ENCODE data around the gene LSMEM2. TPM values are rescaled to one million over a fixed set of nuclear protein-coding genes. Genes with fewer than 3 reads are reported as not detected.

The LSMEM2 gene
- total and polyA plus RNA-seq, 2 experiments from 2014 or later: 0.59 to 0.86 TPM

DNA sequence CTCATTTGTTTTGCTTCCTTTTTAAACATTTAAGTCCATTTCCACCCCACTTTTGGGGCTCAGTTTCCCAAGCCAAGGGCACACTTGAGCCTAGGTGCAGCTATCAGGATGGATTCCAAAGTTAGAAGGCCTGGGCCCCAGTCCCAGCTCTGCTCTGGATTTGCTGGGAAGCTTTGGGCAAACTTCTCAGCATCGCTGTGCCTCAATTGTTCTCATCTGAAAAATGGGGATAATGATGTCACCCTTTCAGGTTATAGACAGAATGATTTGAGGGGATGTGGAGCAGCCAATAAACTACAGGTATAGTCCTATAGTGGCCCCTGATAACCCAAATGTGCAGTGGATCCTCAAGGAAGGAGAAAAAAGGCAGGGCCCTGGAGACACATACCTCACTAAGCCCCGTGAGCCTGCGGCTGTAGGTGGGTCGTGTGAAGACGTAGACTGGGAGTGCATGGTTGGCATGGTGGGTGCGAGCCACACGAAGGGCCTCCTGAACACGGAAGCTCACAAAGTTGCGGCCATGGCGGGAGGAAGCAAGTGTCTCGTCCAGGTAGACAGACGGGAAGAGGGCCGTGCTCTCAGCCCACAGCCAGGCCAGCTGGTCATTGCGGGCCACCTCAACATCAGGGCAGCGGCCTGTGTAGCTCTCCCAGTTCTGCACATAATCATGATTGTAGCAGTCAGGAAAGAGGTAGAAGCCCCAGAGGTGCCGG is 40.5 kb downstream of the LSMEM2 start:
- no peak for DNase-seq (ENCODE audit: low spot score)
- no peaks in the 10 kb centered on the region for H3K27me3 ChIP-seq (ENCODE audit: insufficient read depth)
- H3K4me2 ChIP-seq: no peak overlapping the region
- peaks cover 5% of the 10 kb centered on the region; the same call in 1 of the 2 replicates for H4K20me1 ChIP-seq (replicated peaks; ENCODE audit: insufficient read depth)
- H3K4me1 ChIP-seq (ENCODE audit: insufficient read depth): peaks cover 15% of the 10 kb centered on the region
- Mint-ChIP-seq H3K9me3 (0 out of 3 replicates have a peak, but pooled peaks cover under 1% of the 10 kb centered on the region), H3K27me3 (ENCODE audit: insufficient read depth, low read depth, poor library complexity) (peaks cover 10% of the 10 kb centered on the region), H3K4me3 (peak overlapping the region; percentile 86), H3K36me3 (ENCODE audit: low read depth) (peaks cover 52% of the 10 kb centered on the region), H3K4me1 (peaks cover 37% of the 10 kb centered on the region), H3K27ac (no peak overlapping the region)
- H3K9me2 ChIP-seq (ENCODE audit: insufficient read depth): no peaks in the 10 kb centered on the region
- ATAC-seq: no peak
- H3K4me3 ChIP-seq: no peak overlapping the region
- H2AFZ ChIP-seq: no peak overlapping the region
- H3F3A ChIP-seq (replicated peaks; ENCODE audit: low read depth): peaks cover 21% of the 10 kb centered on the region; the same call in 1 of the 2 replicates
- no peak for TF ChIP-seq EZH2 (IDR thresholded peaks at IDR 0.05; ENCODE audit: low read depth, unreplicated experiment)
- peaks cover 26% of the 10 kb centered on the region for H3K79me2 ChIP-seq (replicated peaks; ENCODE audit: insufficient read depth)
- no peak overlapping the region for H3K27ac ChIP-seq (ENCODE audit: low read depth)
- peaks cover 8% of the 10 kb centered on the region for H3K36me3 ChIP-seq (ENCODE audit: insufficient read depth)

DNA sequence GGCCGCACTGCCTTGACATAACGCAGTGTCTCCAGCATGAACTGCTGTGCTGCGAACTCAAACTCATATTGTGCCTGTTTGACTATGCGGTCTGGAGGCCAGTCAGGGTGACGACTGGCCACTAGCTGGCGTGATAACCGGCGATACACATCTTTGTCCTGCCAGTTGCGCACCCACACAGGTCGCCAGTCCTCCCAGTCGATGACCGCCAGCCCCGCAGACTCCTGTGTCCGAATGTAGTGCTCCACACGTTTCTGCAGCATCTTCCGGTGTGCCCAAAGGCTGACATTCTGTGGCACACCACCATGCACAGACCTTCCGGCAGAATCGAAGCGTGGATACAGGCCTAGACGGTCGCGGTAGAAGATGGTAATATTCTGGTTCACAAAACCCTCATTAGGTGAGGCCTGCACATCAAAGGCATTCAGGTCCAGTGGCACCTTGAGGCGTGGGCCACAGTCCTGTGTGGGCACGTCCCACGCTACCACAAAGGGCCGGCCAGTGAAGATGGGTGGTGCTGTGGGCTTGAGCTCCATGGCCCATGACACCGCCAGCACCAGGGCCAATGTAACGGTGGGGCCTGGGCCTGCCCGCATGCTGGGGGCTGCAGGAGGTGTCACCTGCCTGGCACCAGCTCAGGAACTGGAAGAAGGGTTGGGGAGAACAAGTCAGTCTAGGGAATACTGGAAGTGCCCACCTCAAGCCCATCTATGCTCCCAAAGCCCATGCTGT is 41.2 kb downstream of the LSMEM2 start:
- Mint-ChIP-seq H3K9me3 (no peaks in the 10 kb centered on the region), H3K27me3 (ENCODE audit: insufficient read depth, low read depth, poor library complexity) (peaks cover 15% of the 10 kb centered on the region), H3K36me3 (ENCODE audit: low read depth) (peaks cover 56% of the 10 kb centered on the region), H3K4me3 (peak overlapping the region; percentile 86), H3K27ac (0 out of 2 replicates have a peak overlapping the region, but pooled peaks have one; percentile 82), H3K4me1 (peaks cover 43% of the 10 kb centered on the region)
- peak overlapping the region; percentile 100 for H3K27ac ChIP-seq (ENCODE audit: low read depth)
- peaks cover 8% of the 10 kb centered on the region for H3K36me3 ChIP-seq (ENCODE audit: insufficient read depth)
- peaks cover 5% of the 10 kb centered on the region; the same call in 1 of the 2 replicates for H4K20me1 ChIP-seq (replicated peaks; ENCODE audit: insufficient read depth)
- no peak overlapping the region for H2AFZ ChIP-seq
- H3K4me1 ChIP-seq (ENCODE audit: insufficient read depth): peaks cover 15% of the 10 kb centered on the region
- peak overlapping the region; percentile 97 for H3K4me3 ChIP-seq
- no peaks in the 10 kb centered on the region for H3K9me2 ChIP-seq (ENCODE audit: insufficient read depth)
- peaks cover 26% of the 10 kb centered on the region for H3K79me2 ChIP-seq (replicated peaks; ENCODE audit: insufficient read depth)
- no peak for ATAC-seq
- peaks cover 20% of the 10 kb centered on the region; the same call in 1 of the 2 replicates for H3F3A ChIP-seq (replicated peaks; ENCODE audit: low read depth)
- TF ChIP-seq, protein P1, sequence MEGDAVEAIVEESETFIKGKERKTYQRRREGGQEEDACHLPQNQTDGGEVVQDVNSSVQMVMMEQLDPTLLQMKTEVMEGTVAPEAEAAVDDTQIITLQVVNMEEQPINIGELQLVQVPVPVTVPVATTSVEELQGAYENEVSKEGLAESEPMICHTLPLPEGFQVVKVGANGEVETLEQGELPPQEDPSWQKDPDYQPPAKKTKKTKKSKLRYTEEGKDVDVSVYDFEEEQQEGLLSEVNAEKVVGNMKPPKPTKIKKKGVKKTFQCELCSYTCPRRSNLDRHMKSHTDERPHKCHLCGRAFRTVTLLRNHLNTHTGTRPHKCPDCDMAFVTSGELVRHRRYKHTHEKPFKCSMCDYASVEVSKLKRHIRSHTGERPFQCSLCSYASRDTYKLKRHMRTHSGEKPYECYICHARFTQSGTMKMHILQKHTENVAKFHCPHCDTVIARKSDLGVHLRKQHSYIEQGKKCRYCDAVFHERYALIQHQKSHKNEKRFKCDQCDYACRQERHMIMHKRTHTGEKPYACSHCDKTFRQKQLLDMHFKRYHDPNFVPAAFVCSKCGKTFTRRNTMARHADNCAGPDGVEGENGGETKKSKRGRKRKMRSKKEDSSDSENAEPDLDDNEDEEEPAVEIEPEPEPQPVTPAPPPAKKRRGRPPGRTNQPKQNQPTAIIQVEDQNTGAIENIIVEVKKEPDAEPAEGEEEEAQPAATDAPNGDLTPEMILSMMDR (conservative IDR thresholded peaks at IDR 0.05; ENCODE audit: low read depth in 2 of 2): peak in 1 of 2 experiments; percentile 27; a peak in 2 of 4 replicates
- TF ChIP-seq, protein P2, sequence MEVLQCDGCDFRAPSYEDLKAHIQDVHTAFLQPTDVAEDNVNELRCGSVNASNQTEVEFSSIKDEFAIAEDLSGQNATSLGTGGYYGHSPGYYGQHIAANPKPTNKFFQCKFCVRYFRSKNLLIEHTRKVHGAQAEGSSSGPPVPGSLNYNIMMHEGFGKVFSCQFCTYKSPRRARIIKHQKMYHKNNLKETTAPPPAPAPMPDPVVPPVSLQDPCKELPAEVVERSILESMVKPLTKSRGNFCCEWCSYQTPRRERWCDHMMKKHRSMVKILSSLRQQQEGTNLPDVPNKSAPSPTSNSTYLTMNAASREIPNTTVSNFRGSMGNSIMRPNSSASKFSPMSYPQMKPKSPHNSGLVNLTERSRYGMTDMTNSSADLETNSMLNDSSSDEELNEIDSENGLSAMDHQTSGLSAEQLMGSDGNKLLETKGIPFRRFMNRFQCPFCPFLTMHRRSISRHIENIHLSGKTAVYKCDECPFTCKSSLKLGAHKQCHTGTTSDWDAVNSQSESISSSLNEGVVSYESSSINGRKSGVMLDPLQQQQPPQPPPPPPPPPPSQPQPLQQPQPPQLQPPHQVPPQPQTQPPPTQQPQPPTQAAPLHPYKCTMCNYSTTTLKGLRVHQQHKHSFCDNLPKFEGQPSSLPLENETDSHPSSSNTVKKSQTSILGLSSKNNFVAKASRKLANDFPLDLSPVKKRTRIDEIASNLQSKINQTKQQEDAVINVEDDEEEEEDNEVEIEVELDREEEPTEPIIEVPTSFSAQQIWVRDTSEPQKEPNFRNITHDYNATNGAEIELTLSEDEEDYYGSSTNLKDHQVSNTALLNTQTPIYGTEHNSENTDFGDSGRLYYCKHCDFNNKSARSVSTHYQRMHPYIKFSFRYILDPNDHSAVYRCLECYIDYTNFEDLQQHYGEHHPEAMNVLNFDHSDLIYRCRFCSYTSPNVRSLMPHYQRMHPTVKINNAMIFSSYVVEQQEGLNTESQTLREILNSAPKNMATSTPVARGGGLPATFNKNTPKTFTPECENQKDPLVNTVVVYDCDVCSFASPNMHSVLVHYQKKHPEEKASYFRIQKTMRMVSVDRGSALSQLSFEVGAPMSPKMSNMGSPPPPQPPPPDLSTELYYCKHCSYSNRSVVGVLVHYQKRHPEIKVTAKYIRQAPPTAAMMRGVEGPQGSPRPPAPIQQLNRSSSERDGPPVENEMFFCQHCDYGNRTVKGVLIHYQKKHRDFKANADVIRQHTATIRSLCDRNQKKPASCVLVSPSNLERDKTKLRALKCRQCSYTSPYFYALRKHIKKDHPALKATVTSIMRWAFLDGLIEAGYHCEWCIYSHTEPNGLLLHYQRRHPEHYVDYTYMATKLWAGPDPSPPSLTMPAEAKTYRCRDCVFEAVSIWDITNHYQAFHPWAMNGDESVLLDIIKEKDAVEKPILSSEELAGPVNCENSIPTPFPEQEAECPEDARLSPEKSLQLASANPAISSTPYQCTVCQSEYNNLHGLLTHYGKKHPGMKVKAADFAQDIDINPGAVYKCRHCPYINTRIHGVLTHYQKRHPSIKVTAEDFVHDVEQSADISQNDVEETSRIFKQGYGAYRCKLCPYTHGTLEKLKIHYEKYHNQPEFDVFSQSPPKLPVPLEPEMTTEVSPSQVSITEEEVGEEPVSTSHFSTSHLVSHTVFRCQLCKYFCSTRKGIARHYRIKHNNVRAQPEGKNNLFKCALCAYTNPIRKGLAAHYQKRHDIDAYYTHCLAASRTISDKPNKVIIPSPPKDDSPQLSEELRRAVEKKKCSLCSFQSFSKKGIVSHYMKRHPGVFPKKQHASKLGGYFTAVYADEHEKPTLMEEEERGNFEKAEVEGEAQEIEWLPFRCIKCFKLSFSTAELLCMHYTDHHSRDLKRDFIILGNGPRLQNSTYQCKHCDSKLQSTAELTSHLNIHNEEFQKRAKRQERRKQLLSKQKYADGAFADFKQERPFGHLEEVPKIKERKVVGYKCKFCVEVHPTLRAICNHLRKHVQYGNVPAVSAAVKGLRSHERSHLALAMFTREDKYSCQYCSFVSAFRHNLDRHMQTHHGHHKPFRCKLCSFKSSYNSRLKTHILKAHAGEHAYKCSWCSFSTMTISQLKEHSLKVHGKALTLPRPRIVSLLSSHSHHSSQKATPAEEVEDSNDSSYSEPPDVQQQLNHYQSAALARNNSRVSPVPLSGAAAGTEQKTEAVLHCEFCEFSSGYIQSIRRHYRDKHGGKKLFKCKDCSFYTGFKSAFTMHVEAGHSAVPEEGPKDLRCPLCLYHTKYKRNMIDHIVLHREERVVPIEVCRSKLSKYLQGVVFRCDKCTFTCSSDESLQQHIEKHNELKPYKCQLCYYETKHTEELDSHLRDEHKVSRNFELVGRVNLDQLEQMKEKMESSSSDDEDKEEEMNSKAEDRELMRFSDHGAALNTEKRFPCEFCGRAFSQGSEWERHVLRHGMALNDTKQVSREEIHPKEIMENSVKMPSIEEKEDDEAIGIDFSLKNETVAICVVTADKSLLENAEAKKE (CRISPR knock-in tag; IDR thresholded peaks at IDR 0.05): no peak
- DNase-seq (ENCODE audit: low spot score): no peak
- peak overlapping the region; percentile 99 for H3K4me2 ChIP-seq
- H3K27me3 ChIP-seq (ENCODE audit: insufficient read depth): no peaks in the 10 kb centered on the region

Data from GM23338 (cell line).